HG03159 (cell line): ENCODE data around the gene RBBP5.

ENCODE experiments used
- ATAC-seq: cut with Tn5 transposase; IDR thresholded peaks from one replicate; pipeline ENCODE4 v1.9.1; 2021; ENCODE audit warnings: mild to moderate bottlenecking, moderate library complexity; ENCODE audit not compliant: unreplicated experiment

The RBBP5 gene

DNA sequence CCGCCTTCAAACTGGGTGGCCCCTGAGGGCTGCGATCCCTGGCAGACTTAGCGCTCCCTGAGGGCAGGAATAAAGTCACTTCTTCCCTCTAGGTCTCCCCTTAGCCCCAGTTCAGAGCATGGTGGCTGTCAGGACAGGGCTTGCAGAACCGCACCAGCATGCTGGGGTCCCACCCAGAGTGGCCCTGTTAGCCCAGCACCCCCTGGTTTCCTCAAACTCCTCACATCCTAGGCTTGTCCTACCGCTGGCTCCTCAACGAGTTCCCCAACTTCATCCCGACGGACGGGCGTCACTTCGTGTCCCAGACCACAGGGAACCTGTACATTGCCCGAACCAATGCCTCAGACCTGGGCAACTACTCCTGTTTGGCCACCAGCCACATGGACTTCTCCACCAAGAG lies 62.9 kb downstream of the RBBP5 start:
- ATAC-seq: no peak

DNA sequence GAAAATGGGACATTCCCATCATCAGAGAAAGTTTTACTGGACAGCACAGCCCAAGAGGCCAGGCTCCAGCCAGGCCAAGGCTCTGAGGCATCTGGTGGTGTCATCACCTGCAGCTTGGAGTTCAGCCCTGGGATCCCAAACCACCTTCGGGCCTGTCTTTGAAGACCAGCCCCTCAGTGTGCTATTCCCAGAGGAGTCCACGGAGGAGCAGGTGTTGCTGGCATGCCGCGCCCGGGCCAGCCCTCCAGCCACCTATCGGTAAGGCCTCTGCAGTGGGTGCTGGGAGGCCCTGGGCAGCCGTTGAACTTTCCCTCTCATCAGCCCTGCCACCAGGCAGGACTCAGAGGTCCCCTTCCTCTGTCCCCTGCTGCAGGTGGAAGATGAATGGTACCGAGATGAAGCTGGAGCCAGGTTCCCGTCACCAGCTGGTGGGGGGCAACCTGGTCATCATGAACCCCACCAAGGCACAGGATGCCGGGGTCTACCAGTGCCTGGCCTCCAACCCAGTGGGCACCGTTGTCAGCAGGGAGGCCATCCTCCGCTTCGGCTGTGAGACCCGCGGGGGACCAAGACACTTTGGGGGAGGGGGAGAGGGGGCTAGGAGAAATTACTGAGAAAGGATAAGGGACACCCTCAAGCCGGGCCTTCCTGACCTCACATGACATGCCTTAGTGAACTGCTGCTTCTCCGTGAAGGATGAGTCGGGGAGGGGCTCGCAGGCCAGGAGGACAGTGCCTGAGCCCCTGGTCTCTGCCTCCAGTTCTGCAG lies 63.8 kb downstream of the RBBP5 start:
- no peak for ATAC-seq

DNA sequence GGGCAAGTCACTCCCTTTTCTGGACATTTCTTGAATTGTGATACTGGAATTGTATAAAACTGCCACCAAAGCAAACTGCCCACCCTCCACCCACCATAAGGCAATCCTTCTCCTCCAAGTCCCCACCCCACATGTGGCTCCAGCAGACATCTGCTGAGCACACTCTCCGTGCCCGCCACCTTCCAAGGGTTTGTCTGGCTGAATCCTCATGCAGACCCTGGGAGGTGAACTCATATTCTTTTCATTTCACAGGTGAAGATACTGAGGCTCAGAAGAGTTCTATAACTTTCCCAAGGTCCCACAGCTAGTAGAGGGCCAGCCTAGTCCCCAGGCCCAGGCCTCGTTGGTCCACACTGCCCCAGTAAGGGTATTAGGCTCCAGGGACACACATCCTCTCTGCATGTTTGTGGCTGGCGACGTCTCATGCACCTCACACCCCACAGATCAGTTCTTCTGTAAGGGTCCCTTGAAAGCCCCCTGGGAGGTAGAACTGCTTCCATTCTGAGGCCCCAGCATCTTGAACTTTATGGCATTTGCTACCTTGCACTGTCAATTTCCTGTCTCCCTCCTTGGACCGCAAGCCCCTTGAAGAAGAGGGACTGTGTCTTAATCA lies 64.7 kb downstream of the RBBP5 start:
- no peak for ATAC-seq

DNA sequence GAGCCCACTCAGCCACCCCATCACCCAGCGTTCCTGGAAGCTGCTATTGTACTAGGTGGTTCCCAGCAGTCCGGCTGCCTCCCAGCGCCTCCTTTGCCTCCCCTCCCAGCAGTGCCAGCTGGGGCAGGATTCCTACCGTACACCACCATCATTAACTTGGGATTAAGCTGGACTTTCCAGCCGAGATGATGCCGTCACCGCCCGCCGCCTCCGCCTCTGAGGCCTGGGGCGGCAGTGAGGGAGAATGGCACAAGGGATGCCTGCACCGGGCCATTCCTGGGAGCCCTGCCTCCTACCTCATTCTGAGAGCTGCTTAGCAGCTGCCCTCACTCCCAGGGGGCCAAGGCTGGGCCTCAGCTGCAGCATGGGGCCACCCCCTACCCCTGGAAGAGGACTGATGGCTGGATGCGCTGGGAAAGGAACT lies 65.6 kb downstream of the RBBP5 start:
- no peak for ATAC-seq

DNA sequence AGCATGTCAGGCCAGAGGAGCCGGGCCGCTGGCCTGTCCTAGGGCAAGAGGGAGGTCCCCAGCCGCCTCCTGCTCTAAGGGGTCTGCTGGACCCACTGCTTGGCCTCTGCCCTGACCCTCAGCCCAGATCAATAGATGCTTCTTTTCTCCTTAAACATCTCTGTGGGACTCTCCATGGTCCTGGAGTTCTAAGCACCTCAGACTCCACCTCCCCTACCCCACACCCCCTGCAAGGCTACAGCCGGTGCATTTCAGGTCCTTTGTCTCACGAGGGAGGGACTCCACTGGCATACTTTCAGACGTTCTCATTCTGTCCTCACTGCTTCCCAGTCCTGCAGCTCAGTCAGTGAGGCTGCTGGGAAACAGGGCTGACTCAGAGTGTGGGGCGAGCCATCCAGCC lies 67.8 kb downstream of the RBBP5 start:
- no peak for ATAC-seq

DNA sequence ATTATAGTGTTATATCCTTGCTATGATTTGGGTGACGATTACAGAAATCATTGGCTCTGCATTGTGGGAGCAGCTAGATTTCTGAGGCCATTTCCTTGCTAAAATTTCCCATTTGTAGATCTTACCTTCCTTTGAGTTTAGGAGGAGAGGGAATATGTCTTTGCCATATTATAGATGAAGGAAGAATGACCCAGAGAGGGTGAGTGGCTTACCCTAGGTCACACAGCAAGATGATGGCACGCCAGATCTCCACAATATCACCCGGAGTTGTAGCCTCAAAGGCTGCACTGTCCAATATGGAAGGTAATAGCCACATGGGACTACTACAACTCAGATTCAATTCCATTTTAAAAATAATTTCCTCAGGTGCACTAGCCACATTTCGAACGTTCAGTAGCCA lies 68.5 kb downstream of the RBBP5 start:
- ATAC-seq: no peak

DNA sequence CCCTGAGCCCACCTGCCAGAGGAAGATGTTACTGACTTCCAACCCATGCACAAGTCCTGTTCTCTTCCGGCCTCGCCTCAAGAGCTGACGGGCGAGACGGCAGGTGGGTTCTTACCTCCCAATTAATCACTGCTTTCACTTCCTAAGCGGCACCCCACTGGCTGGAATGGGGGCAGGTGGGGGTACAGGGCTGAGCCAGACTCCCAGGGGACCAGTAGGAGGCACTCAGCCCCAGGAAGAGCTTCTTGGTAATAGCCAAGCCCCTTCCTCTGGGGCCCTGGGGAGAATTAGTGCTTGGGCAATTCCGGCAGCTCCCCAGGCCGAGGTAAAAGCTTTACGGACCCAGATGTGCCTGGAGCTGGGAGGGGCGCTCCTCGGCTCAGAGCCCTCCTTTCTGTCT lies 69.1 kb downstream of the RBBP5 start:
- no peak for ATAC-seq

DNA sequence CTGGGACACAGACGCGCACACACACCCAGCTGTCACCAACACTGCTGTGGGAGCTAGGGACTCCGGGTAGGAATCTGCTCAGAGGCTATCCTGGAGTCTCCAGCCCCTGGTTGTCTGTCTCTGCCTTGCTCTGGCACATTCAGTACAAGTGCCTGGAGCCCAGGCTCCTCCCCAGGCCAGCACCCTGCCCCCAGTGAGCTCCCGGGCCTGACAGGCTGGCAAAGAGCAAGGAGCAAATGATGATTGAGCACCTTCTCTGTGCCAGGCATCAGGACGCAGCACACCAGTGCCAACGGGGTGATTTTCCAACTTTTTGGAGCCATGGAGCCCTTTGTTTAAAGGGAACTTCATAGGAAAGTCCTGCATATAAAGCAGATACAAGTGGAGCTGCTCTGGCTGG lies 72.3 kb downstream of the RBBP5 start:
- ATAC-seq: no peak

DNA sequence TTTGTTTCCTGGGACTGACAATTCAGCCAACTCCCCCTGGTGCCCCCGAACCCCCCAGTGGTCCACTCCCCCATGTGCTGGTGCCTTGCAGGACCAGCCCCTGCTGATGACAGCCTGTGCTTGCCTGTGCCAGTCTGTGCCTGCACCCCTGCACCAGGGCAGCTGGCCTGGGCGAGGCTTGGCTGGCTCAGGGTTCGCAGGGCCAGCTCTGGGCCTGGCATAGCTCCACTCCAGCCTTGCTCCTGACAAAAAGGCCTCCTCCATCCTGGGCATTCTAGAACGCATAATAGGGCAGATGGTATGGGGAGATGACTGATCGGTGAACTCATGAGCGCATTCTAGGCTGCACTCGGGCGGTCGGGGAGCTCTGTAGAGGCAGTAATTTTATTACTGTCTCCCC lies 73.4 kb downstream of the RBBP5 start:
- no peak for ATAC-seq

DNA sequence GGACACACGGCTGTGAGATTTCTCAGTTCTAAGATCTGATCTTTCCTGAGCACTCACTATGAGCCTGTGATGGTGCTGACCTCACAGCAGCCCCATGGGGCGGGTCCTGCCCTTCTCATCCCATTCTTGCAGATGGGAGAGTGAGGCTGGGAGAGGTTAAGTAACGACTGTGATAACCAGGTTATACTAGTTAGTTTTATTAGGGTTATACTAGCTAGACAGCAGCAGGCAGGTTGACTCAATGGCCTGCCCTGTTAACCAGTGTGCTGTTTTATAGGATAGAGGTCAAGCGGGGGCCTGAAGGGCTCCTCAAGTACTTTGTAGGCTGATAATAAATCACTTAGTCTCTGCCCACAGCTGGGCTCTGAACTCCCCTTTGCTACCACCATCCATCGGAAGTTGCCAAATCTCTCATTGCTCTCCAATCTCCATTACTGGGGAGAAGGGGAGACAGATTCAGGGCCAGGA lies 74.0 kb downstream of the RBBP5 start:
- no peak for ATAC-seq

DNA sequence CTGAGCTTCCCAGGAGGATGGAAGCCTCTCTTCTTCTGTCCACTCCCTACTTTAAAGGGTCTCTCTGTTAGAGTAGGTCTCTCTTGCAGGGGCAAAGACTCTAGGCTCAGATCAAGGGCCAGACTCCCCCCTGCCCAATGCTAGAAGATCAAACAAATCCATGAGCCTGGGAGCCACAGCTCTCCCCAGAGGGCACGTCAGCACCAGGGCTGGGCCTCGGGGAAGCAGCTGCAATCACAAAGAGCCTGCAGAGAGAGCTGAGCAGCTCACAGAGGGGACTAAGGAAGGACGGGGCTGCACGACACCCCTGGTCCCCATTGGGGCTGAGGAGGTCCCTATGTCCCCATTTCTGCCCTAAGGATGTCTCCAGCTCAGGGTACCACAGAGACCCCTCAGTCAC lies 74.9 kb downstream of the RBBP5 start:
- ATAC-seq: no peak

DNA sequence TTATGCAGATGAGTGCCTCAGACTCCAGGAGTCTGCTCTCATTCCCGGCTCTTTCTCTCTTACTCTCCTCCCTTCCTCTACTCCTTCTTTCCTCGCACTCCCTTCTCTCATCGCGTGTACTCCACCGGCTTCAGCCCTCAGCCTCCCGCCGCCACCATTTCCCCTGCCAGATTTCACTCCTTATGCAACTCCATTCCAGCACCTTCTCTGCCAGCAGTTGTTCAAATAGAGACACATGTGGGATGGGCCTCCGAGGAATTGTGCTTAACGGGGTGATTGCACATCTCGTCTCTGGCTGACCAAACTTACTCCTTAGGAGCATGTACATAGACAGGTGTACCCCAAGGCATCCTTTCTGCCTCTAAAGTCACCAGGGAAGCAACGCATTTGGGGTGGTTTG lies 76.6 kb downstream of the RBBP5 start:
- ATAC-seq: no peak

DNA sequence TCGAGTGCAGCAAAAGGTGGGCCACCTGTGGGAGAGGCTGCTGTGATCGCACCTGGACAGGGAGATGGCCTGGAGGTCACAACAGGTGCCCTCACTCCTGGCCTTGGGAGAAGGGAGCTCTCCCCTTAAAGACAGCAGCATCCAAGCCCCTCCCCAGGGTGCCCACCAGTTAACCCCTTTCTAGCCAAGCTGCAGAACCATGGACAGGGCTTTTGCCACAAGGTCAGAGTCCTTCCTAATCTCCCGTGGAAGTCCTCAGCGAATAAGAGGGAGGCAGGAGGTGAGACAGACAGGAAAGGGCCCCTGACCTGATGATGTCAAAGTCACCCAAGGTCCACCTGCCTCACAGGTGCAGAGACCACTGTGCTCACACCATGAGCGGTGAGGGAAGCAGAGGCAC lies 77.0 kb downstream of the RBBP5 start:
- ATAC-seq: no peak

DNA sequence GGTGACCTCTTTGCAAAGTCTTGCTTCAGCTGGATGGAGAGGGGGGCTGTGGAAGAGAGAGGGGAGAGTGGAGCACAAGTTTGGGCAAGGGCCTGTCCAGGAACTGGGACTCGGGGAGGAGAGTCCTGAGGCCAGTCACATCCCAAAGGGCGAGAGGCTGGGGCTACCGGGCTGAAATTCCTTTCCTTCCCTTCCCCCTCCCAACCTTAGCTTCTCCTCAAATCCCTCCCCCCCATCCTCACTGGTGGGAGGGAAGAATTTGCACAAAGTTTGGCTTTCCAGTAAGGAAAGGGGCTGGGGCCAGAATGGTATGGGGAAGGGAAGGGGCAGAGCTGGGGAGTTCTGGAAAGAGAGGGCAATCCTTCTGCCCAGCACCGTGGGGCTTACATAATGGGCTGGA lies 77.9 kb downstream of the RBBP5 start:
- no peak for ATAC-seq

DNA sequence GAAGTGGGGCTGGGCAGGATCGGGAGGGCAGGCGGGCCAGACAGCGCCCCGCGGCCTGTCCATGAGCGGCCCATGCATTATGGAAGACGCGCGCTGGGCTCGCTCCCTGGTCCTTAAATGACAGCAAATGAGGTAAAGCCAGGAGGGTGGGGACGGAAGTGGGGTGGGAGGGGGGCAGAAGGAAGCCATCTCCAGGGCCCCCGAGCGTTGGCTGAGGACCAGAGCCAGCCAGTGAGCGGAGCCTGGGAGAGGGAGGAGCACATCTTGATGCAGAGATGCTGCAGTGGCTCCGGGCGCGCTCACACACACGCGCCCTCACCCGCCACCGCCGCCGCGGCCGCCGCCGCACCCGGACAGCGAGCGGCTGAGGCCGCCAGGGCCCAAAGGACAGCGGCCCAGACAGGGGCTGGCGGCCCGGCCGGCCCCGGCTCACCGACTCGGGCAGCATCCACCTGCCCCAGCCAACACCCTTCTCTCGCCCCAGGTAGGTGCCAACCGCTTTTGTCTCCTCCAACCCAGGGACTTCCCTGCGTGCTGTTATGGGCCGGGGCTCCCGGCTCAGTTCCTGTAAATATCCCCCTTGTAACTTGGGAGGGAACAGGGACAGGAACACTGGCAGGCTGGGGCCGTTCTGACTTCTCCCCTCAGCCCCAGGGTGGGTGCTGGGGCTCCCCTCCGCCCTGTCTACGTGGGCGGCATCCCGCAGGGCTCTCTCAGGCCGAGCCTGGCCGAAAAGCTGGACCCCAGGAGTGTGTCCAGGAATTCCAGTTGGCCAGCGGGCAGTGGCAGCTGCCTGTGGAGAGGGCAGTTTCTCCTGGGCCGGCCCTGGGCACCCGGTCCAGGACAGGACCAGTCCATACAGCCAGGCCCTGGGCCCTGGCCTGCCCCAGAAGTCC lies 78.6 kb downstream of the RBBP5 start, which contains the start of gene CNTN2:
Gene CNTN2, plus strand, starts transcription at position 302 of the 896 bp plus-strand sequence. CDS start 9,974 bp downstream, outside the sequence.
- ATAC-seq: no peak

DNA sequence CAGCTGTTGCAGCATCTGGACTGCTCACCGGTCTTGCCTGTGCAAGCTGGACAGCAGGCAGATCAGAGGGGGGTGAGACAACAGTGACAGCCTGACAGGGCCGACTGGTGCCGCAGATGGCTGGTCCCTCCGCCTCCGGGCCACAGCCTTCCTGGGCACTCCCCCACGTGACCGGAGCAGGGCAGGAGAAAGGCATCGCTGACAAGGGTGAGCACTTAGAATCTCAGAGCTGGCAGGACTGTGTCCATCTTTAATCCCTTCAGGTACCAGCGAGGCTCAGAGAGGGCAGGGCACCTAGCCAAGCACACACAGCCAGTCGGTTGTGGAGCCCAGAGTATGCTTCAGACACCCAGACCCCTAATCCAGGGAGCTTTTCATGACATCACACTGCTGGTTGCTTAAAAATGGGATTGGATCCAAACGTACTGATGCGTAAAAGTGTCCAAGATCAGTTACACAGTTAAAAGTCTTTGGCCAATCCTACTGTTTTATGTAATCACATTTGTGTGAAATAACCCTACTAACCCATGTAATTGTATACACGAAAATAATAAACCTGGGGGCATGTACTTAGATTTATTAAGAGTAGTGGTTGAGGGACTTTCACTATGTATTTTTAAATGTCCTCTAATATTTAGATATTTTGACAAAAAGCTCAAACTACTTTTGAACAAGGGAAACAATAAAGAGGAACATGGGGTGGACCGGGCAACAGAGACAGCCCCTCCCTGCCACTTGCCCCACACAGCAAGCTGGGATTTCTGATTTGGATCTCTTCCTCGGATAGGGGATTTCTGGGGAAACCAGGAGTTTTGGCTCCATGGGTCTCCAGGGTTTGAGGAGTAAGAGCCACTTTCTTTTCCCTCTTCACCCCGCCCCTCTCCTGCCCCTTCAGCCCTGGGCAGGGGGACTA lies 79.5 kb downstream of the RBBP5 start:
- ATAC-seq: no peak

DNA sequence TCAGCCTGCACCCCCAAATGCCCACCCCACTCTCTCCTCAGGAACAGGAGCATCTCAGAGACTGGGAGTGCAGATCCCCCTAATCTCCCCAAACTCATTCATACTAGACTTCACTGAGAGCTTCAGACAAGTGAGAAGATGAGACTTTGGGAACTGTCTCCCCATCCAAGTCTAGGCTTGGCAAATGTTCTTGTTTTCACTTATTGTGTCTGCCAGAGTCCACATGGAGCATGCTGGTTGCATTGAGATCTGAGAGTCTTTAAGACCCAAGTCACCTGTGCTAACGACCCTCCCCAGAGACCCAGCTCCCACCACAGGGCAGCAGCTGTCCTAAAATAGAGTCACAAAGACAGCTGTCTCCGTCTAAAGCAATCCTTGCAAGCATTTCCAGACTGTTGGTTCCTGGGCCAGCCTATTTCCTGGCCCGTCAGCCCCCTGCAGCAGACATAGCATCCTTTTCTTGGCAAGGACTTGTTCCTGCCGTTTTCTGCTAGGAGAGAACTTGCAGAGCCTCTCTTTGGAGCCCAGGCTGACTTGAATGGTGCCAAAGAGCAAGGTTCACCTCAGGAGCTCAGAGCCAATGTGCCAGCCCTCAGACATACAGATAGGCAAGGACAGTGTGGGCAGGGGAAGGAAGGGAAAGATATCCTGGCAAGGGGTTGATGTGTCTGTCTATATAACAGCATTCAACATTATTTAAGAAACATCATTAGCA lies 80.6 kb downstream of the RBBP5 start:
- no peak for ATAC-seq

DNA sequence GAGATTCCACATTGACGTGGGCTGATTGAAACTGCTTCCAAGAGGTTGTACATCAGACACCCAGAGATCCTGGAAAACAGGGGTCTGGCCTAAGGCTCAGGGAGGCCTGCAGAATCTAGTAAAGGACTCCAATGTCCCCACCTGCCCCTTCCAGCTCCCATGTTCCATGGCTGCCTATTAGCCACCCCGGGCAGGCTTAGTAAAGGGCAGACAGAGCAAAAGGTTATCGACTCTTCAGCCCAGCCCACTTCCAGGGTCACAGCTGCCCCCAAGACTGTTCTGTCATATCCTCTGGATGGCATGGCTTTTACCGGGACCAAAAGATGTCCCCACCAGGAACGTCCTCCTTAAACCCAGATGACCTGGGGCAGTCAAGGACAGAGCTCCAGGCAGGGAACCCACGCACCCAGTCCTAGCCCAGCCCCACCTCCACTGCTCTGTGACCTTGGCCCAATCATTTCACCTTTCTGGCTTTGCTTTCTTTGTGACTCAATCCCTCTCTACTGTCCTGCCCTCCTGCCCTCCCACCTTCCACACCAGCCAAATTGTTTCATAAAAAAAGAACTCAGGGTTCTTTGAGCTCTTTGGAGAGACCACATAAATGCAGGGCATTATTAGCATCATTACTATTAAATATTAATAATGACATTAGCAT lies 83.5 kb downstream of the RBBP5 start:
- no peak for ATAC-seq

DNA sequence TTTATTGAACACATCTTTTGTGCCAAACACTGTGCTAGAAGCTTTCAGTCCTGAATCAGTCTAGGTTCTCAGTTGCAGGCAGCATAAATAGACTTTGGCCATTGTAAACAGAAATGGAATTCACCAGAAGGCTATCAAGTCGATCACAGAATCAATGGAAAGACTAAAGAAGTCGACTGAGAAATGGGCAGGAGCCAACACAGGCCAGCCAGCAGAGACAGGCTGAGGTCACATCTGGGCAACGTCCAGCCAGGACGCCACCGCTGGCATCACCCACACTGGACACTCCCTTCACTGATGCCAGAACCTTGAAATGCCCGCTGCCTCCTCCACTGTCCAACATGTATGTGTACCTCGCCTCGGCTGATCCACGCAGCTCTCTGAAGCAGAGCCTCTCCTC lies 84.2 kb downstream of the RBBP5 start:
- ATAC-seq: no peak
